HepG2 (cell line): Measurements from ENCODE around the gene STAP2.
"Not testable (repeated sequence)": the region's sequence is repeated elsewhere in the genome, so short reads cannot be mapped to it uniquely, and the experiment has no call there.

ENCODE experiments used
- KDM3A ChIP-seq: IDR thresholded peaks from 2 replicates; pipeline ENCODE4 v1.6.1; 2018; ENCODE audit warnings: low read depth, missing compliant biosample characterization
- KDM5B ChIP-seq: sonication (generic); formaldehyde crosslinking; IDR thresholded peaks from 2 replicates; pipeline ENCODE4 v1.4.0; 2020; ENCODE audit warnings: missing genetic modification reagents, mild to moderate bottlenecking, borderline replicate concordance
- NFRKB ChIP-seq: fragments of 450-650 bp; IDR thresholded peaks from 2 replicates; pipeline ENCODE4 v1.6.1; 2017
- NPAS2 ChIP-seq: sonication (generic); formaldehyde crosslinking; IDR thresholded peaks from 2 replicates; pipeline ENCODE4 v1.8.0; 2022; ENCODE audit warnings: mild to moderate bottlenecking, missing genetic modification reagents, borderline replicate concordance
- POLR2AphosphoS5 ChIP-seq: IDR thresholded peaks from 2 replicates; pipeline ENCODE4 v1.6.1; 2012; ENCODE audit warnings: low read depth, low read length
- POLR2G ChIP-seq: fragments of 200-400 bp; formaldehyde crosslinking; IDR thresholded peaks from 2 replicates; pipeline ENCODE4 v1.6.1; 2018; ENCODE audit warnings: mild to moderate bottlenecking, low read depth, low read length, moderate library complexity
- TBP ChIP-seq: sonication (generic); formaldehyde crosslinking; IDR thresholded peaks from 2 replicates; pipeline ENCODE4 v1.5.0; 2020; ENCODE audit warnings: missing genetic modification reagents
- TCF7 ChIP-seq: sonication (generic); IDR thresholded peaks from 2 replicates; pipeline ENCODE4 v1.6.1; 2016; ENCODE audit warnings: antibody characterized with exemption, low read depth
- ZNF263 ChIP-seq: sonication (generic); formaldehyde crosslinking; IDR thresholded peaks from 2 replicates; pipeline ENCODE4 v1.4.0; 2020; ENCODE audit warnings: missing genetic modification reagents
- ZNF530 ChIP-seq: sonication (generic); formaldehyde crosslinking; IDR thresholded peaks from 2 replicates; pipeline ENCODE4 v1.5.0; 2020; ENCODE audit warnings: low read depth, mild to moderate bottlenecking, missing genetic modification reagents
- TF ChIP-seq, protein P1 (sequence below): sonication (generic); formaldehyde crosslinking; IDR thresholded peaks from 2 replicates; pipeline ENCODE4 v1.4.0; 2020; ENCODE audit warnings: missing genetic modification reagents
- TF ChIP-seq, protein P2 (sequence below): sonication (generic); formaldehyde crosslinking; IDR thresholded peaks from 2 replicates; pipeline ENCODE4 v1.5.1; 2020; ENCODE audit warnings: mild to moderate bottlenecking, missing genetic modification reagents, moderate library complexity
- TF ChIP-seq, protein P3 (sequence below): sonication (generic); formaldehyde crosslinking; IDR thresholded peaks from 2 replicates; pipeline ENCODE4 v1.5.1; 2020; ENCODE audit warnings: missing genetic modification reagents, mild to moderate bottlenecking, borderline replicate concordance
- TF ChIP-seq, protein P4 (sequence below): IDR thresholded peaks from 2 replicates; pipeline ENCODE4 v1.6.1; 2016

DNA sequence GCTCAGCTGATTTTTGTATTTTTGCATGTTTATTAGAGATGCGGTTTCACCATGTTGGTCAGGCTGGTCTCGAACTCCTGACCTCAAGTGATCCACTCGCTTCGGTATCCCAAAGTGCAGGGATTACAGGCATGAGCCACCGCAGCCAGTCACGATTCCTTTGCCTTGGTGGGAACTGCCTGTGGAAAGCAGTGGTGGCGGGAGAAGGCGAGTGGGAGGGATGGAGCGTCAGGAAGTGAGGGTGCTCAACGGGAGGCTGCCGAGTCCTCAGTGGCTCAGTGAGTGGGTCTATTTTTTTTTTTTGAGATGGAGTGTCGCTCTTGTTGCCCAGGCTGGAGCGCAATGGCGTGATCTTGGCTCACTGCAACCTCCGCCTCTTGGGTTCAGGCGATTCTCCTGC is 10.6 kb upstream of the STAP2 start:
- TF ChIP-seq, protein P1, sequence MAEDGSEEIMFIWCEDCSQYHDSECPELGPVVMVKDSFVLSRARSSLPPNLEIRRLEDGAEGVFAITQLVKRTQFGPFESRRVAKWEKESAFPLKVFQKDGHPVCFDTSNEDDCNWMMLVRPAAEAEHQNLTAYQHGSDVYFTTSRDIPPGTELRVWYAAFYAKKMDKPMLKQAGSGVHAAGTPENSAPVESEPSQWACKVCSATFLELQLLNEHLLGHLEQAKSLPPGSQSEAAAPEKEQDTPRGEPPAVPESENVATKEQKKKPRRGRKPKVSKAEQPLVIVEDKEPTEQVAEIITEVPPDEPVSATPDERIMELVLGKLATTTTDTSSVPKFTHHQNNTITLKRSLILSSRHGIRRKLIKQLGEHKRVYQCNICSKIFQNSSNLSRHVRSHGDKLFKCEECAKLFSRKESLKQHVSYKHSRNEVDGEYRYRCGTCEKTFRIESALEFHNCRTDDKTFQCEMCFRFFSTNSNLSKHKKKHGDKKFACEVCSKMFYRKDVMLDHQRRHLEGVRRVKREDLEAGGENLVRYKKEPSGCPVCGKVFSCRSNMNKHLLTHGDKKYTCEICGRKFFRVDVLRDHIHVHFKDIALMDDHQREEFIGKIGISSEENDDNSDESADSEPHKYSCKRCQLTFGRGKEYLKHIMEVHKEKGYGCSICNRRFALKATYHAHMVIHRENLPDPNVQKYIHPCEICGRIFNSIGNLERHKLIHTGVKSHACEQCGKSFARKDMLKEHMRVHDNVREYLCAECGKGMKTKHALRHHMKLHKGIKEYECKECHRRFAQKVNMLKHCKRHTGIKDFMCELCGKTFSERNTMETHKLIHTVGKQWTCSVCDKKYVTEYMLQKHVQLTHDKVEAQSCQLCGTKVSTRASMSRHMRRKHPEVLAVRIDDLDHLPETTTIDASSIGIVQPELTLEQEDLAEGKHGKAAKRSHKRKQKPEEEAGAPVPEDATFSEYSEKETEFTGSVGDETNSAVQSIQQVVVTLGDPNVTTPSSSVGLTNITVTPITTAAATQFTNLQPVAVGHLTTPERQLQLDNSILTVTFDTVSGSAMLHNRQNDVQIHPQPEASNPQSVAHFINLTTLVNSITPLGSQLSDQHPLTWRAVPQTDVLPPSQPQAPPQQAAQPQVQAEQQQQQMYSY (CRISPR knock-in tag): not testable (repeated sequence)
- not testable (repeated sequence) for TF ChIP-seq POLR2AphosphoS5; TBP (CRISPR knock-in tag); ZNF263 (CRISPR knock-in tag); KDM5B (CRISPR knock-in tag); ZNF530; KDM3A; POLR2G; NFRKB; TCF7; NPAS2
- TF ChIP-seq, protein P2, sequence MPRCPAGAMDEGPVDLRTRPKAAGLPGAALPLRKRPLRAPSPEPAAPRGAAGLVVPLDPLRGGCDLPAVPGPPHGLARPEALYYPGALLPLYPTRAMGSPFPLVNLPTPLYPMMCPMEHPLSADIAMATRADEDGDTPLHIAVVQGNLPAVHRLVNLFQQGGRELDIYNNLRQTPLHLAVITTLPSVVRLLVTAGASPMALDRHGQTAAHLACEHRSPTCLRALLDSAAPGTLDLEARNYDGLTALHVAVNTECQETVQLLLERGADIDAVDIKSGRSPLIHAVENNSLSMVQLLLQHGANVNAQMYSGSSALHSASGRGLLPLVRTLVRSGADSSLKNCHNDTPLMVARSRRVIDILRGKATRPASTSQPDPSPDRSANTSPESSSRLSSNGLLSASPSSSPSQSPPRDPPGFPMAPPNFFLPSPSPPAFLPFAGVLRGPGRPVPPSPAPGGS (CRISPR knock-in tag): not testable (repeated sequence)
- TF ChIP-seq, protein P3, sequence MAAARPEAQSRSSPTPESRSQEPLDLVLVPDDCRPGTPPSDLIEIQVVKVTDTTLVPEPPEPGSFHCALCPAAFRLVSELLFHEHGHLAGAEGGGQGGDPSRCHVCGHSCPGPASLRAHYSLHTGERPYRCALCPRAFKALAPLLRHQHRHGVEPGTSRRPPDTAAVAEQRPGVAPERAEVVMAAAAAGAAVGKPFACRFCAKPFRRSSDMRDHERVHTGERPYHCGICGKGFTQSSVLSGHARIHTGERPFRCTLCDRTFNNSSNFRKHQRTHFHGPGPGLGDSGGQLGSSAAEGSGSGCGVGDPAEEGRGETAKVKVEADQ (CRISPR knock-in tag): not testable (repeated sequence)
- TF ChIP-seq, protein P4, sequence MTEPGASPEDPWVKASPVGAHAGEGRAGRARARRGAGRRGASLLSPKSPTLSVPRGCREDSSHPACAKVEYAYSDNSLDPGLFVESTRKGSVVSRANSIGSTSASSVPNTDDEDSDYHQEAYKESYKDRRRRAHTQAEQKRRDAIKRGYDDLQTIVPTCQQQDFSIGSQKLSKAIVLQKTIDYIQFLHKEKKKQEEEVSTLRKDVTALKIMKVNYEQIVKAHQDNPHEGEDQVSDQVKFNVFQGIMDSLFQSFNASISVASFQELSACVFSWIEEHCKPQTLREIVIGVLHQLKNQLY (CRISPR knock-in tag): not testable (repeated sequence)
